Vagina (tissue), 2 donors: ENCODE results near the gene TSPAN6.

ENCODE experiments used
- POLR2AphosphoS5 ChIP-seq, 2 donors: sonication (generic); formaldehyde crosslinking; IDR thresholded peaks; one replicate each; pipeline ENCODE4 v1.9.0; 2017; ENCODE audit warnings: antibody characterized with exemption in 2 of 2, mild to moderate bottlenecking in 2 of 2, low read depth in 1 of 2; ENCODE audit not compliant: insufficient read depth in 1 of 2
- TF ChIP-seq, protein P1 (sequence below), 3 experiments: fragments of 450-650 bp in 2 of 3; fragments of 200-600 bp in 1 of 3; sonication (generic) in 1 of 3; IDR thresholded peaks; one replicate each; pipeline ENCODE4 v1.5.1; 2017 to 2019; ENCODE audit warnings: antibody characterized with exemption in 3 of 3, mild to moderate bottlenecking in 2 of 3, moderate library complexity in 2 of 3

GRCh38 chrX:100587861-100588260 lies 48.7 kb downstream of the TSPAN6 start:
- no peak for TF ChIP-seq POLR2AphosphoS5 (IDR thresholded peaks at IDR 0.05; ENCODE audit: insufficient read depth in 1 of 2, low read depth in 1 of 2)
- TF ChIP-seq, protein P1, sequence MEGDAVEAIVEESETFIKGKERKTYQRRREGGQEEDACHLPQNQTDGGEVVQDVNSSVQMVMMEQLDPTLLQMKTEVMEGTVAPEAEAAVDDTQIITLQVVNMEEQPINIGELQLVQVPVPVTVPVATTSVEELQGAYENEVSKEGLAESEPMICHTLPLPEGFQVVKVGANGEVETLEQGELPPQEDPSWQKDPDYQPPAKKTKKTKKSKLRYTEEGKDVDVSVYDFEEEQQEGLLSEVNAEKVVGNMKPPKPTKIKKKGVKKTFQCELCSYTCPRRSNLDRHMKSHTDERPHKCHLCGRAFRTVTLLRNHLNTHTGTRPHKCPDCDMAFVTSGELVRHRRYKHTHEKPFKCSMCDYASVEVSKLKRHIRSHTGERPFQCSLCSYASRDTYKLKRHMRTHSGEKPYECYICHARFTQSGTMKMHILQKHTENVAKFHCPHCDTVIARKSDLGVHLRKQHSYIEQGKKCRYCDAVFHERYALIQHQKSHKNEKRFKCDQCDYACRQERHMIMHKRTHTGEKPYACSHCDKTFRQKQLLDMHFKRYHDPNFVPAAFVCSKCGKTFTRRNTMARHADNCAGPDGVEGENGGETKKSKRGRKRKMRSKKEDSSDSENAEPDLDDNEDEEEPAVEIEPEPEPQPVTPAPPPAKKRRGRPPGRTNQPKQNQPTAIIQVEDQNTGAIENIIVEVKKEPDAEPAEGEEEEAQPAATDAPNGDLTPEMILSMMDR (IDR thresholded peaks at IDR 0.05), result no peak
